Left renal pelvis (tissue), 4 donors: Measurements from ENCODE around the gene FOXR2. TPM values are rescaled to one million over a fixed set of nuclear protein-coding genes. Genes with fewer than 3 reads are reported as not detected.

Experiments
- DNase-seq, 4 donors: peaks; one replicate each; pipeline ENCODE4 v3.0.0-alpha.2; 2013; ENCODE audit warnings: low read depth in 4 of 4, low spot score in 3 of 4
- polyA plus RNA-seq, 4 donors: library from polyadenylated mRNA; unstranded; fragments of 120-200 nt; gene quantifications; one replicate each; pipeline ENCODE4 v1.2.1, GENCODE V29; 2013; ENCODE audit not compliant: insufficient read length in 4 of 4

The FOXR2 gene, protein sequence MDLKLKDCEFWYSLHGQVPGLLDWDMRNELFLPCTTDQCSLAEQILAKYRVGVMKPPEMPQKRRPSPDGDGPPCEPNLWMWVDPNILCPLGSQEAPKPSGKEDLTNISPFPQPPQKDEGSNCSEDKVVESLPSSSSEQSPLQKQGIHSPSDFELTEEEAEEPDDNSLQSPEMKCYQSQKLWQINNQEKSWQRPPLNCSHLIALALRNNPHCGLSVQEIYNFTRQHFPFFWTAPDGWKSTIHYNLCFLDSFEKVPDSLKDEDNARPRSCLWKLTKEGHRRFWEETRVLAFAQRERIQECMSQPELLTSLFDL
- not detected for polyA plus RNA-seq

DNA sequence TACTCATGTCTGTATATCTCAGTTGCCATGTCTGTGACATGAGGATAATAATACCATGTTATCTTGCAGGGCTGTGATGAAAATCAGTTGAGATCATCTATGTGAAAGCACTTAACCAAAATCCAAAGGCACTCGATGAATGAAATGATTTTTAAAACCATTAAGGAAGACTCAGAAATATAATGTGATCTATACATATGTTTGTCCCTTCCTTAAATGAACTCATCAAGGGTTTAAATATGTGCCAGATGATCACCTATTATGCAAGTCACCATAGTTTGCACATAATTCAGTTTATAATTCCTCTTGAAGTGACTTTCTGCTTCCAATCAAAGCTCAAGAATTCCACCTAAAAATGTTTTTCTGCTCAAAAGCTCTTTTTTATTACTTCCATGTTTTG lies at the start of gene FOXR2:
FOXR2 (plus strand) TSS at position 301 of the 400 bp plus-strand sequence. CDS start 312 bp downstream, outside the sequence.
- no peak for DNase-seq

DNA sequence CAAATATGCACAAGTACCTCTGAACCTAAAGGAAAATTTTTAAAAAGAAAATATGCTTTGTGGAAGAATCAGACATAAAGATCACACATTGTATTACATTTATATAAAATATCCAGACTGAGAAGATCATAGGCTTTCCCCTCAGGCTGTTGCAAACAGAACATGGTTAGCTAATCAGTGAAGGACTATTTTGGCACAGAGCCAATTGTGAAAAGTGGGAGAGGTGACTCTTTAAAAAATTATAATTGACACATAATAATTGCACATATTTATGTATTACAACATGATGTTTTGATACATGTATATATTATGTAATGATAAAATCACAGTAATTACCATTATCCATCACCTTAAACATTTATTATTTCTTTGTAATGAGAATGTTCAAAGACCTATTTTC lies 44.1 kb upstream of the FOXR2 start:
- DNase-seq, result no peak

DNA sequence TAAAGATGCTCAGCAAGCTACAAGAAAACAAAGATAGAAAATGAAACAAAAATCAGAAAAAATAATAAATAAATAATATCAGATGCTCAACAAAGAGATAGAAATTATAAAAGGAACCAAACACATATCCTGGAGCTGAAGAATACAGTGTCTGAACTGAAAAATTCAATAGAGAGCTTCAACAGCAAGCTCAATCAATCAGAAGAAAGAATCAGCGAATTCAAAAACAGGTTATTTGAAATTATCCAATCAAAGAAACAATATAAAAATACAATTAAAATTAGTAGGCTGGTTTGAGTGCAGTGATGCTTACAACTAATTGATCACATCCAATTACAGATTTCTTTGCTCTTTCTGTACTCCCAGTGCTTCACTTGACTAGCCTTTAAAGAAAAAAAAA lies 40.8 kb upstream of the FOXR2 start:
- no peak for DNase-seq

DNA sequence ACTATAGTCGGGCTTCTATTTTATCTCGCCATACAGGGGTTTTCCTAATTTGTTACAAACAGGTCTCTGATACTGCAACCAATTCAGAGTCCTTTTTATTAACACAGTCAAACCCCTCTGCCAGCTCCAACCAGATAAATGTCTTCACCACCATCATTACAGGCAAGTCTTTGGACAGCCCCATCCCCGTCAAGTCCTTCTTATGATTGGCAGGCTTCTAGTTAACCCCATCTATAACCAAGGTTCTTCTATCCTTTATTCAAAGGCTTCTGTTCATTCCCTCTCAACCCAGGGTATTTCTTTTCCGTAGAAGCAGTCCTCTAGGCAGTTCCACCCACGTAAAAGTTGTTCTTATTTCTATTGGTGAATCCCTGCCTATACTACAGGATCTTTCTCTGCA lies 29.9 kb upstream of the FOXR2 start:
- DNase-seq, result no peak

DNA sequence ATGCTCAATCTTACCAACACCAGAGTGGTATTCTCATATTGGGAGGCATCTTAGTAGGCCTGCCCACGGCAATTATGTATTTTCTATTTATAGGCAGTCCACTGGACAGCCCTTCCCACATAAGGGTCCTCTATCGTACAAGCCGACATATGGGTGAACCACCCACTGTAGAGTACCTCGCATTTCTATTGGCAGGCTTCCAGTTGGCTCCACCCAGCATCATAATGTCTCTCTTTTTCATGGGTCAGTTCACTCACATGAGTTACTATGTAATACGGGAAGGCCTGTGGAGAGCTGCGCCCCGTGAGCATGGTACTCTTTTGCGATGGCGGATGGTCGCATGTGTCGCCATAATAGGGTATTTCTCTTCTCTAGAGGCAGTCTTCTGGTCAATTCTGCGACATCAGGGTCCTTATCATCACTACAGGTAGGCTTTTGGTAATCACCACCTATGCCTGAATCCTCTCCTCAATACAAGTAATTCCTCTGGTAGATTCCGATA lies 29.4 kb upstream of the FOXR2 start:
- DNase-seq, result no peak

DNA sequence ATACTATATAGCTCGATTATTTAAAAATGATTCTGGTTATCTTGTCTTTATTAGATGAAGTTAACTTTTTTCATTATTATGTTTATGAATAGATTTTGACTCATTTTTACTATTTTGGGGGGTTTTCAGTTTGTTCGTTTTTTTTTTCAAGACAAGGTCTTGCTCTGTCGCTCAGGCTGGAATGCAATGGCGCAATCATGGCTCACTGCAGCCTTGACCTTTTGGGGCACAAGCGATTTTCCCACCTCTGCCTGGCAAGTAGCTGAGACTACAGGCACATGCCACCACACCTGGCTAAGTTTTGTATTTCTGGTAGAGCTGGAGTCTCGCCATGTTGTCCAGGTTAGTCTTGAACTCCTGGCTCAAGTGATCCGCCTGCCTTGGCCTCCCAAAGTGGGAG lies 24.9 kb upstream of the FOXR2 start:
- no peak for DNase-seq

DNA sequence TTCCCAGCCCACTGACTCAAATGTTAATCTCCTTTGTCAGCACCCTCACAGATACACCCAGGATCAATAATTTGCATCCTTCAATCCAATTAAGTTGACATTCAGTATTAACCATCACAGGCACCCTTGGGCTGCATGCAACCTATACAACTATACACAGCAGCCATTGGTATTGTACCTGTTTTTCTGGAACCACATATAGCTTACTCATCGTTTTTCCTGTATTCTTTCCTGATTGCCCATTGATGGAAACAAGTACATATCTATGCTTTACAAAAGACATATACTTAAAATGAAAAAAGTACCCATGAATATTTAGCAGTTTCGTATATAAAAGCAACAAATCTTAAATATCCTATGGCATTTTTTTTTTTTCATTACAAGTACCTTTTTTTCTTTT lies 3.7 kb upstream of the FOXR2 start:
- DNase-seq, result no peak

DNA sequence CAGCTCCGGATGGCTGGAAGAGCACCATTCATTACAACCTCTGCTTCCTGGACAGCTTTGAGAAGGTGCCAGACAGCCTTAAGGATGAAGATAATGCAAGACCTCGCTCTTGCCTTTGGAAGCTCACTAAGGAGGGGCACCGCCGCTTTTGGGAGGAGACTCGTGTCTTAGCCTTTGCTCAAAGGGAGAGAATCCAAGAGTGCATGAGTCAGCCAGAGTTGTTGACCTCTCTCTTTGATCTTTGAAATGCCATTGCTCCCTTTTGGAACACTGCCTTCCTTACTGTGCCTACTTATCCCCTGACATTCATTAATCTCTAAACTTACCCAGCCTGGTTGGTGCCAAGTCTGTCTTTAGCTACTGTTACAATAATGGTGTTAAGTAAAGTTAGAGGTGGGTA lies 1.2 kb downstream of the FOXR2 start:
- no peak for DNase-seq

DNA sequence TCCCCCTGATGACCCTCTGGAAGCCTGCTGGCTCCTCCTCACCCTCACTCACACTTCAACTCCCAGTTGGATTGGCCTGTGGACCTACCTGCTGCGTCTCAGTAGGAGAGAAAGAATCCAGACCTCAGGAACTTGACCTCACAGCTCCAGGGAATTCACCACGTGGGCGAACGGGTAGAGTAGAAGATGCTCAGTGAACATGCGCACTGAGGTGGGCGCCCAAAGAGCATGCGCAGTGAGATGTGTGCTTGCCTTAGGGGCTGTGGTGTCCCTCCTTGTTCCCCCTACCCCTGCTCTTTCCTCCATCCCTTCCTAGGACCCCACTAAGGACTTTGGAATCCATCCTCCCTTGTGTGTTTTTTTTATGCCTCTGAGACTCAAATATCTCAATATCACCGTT lies 12.9 kb downstream of the FOXR2 start:
- DNase-seq, result no peak

DNA sequence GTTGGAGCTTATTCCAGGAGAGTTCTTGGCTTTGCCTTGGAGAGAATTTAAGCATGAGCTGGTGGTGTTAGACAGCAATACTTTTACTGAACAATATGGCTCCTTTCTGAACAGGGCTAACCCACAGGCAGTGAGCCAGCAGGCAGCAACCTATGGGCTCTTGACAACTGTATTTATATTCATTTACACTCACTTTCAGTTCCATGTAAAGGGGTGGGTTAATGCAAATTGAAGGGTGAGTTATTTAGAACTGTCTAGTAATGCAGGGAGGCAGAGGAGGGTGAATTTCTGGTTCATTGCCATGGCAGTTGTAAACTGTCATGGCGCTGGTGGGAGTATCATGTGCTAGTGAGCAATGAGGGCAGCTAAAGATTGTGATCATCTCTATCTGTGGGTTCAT lies 15.7 kb downstream of the FOXR2 start:
- DNase-seq, result no peak

DNA sequence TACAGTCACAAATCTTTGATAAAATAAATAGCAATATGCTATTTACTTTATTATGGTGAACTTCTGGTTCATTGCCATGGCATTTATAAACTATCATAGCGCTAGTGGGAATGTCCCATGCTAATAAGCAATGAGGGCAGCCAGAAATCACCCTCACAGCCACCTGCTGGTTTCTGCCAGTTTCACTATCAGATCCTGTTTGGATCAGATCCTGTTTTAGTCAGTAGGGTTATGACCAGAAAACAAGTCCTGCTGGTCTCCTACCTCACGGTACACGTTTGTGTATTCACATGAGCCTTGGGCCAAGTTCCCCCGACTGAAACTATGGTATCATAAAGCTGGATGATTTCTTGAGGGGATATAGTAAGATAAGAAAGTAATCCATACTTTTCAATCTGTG lies 17.7 kb downstream of the FOXR2 start:
- no peak for DNase-seq

DNA sequence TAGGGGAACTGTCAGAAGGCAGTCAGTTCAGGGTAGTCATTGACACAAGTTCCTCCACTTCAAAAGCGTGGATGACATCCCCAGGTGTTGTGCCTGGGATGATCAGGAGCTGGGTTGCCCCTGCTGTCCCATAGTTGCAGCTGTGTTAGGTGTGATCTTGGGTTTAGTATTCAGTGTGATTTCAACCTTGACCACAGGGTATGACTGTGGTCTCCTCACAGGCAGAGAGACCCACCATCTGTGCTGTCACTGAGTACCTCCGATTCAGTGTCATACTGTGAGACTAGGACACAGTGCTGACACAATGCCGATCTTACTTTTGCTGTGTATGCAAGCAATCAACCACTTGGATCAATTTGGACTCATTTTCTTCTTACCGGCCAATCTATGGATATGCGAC lies 25.2 kb downstream of the FOXR2 start:
- no peak for DNase-seq

DNA sequence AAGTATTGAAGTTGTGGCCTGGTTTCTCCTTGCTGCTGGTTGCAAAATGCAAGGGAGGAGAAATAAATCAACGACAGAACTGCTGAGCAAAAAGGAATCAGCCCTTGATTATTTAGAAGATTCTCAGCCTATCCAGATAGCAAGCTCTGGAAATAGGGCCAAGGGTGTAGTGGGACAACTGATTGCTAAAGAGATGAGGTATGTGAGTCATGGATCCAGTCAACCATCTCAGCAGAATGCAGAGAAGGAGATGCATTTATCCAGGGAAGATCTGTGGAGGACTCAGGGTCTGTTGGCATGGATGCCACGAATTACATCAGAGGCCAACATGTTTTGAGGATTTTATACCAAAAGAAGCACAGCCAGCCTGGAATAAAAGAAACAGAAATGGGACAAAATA lies 36.7 kb downstream of the FOXR2 start:
- DNase-seq, result no peak

DNA sequence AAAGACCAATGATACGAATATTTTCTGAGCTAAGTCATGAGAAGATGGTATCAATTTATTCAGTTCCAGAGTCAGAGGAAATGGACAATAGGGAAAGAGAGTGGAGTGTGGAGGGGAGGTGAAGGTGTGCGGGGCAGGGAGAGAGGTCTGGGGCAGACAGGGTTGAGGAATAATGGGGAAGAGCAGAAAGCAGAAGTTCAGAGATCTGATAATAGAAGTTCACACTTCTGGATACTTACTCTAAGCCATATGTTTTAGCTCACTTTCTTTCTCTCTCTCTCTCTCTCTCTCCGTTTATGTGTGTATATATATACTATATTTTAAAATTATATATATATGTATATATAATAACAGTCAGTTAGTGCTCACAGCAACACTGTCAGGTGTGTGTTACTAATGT lies 40.4 kb downstream of the FOXR2 start:
- DNase-seq, result no peak

DNA sequence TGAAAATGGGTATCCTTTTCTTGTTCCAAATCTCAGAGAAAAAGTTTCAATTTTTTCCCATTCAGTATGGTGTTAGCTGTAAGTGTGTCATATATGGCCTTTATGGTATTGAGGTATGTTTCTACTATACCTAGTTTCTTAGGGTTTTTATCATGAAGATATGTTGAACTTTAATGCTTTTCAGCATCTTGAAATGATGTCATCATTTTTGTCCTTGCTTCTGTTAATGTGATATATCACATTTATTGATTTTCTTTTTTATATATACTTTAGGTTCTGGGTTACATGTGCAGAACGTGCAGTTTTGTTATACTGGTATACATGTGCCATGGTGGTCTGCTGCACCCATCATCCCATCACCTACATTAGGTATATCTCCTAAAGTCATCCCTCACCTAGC lies 44.9 kb downstream of the FOXR2 start:
- DNase-seq, result no peak

Other genes with a start within 250 kb of the FOXR2 start
- 10 to 100 TPM; 67.6 to 92.9 (median 76.1) TPM for gene MAGEH1, start 171.3 kb upstream of the FOXR2 start, polyA plus RNA-seq
- 10 to 100 TPM in 3 of 4 donors, 1 to 10 TPM in 1; 6.6 to 13.1 (median 11.8) TPM for gene USP51, start 133.6 kb upstream of the FOXR2 start, polyA plus RNA-seq
- gene RRAGB, start 94.3 kb downstream of the FOXR2 start, polyA plus RNA-seq, result 10 to 100 TPM; 28.3 to 49.1 (median 42.8) TPM